Ishikawa (cell line): ENCODE results near the gene OSTF1.

ENCODE experiments used
- CEBPB ChIP-seq: IDR thresholded peaks from 2 replicates; pipeline ENCODE4 v1.6.1; 2012
- CREB1 ChIP-seq: IDR thresholded peaks from 2 replicates; pipeline ENCODE4 v1.6.1; 2012; ENCODE audit warnings: low read depth
- EGR1 ChIP-seq: IDR thresholded peaks from 2 replicates; pipeline ENCODE4 v1.6.1; 2012
- FOXM1 ChIP-seq: IDR thresholded peaks from 2 replicates; pipeline ENCODE4 v1.6.1; 2012; ENCODE audit warnings: low read depth, borderline replicate concordance
- MAX ChIP-seq: IDR thresholded peaks from 2 replicates; pipeline ENCODE4 v1.6.1; 2012
- NFIC ChIP-seq: IDR thresholded peaks from 2 replicates; pipeline ENCODE4 v1.6.1; 2012
- RAD21 ChIP-seq: IDR thresholded peaks from 2 replicates; pipeline ENCODE4 v1.6.1; 2012; ENCODE audit warnings: low read depth
- REST ChIP-seq: IDR thresholded peaks from 2 replicates; pipeline ENCODE4 v1.6.1; 2012; ENCODE audit warnings: low read depth, mild to moderate bottlenecking
- TAF1 ChIP-seq: IDR thresholded peaks from 2 replicates; pipeline ENCODE4 v1.6.1; 2012; ENCODE audit warnings: low read depth, mild to moderate bottlenecking
- TCF12 ChIP-seq: IDR thresholded peaks from 2 replicates; pipeline ENCODE4 v1.6.1; 2012; ENCODE audit warnings: low read depth
- TEAD4 ChIP-seq: IDR thresholded peaks from 2 replicates; pipeline ENCODE4 v1.6.1; 2012
- USF1 ChIP-seq: IDR thresholded peaks from 2 replicates; pipeline ENCODE4 v1.6.1; 2012
- YY1 ChIP-seq: IDR thresholded peaks from 2 replicates; pipeline ENCODE4 v1.6.1; 2012; ENCODE audit warnings: low read depth
- ZBTB7A ChIP-seq: IDR thresholded peaks from 2 replicates; pipeline ENCODE4 v1.6.1; 2012; ENCODE audit warnings: low read depth

The OSTF1 gene

GRCh38 chr9:75096796-75097195, 8.5 kb downstream of the OSTF1 start:
- TF ChIP-seq FOXM1: no peak
- TF ChIP-seq CEBPB: no peak
- no peak for TF ChIP-seq NFIC
- TF ChIP-seq ZBTB7A: no peak
- TF ChIP-seq TAF1: no peak
- TF ChIP-seq USF1: no peak
- TF ChIP-seq EGR1: no peak
- no peak for TF ChIP-seq TEAD4
- no peak for TF ChIP-seq CREB1
- TF ChIP-seq TCF12: no peak
- no peak for TF ChIP-seq RAD21
- no peak for TF ChIP-seq MAX

GRCh38 chr9:75101004-75101588, 12.8 kb downstream of the OSTF1 start:
- TF ChIP-seq EGR1: no peak
- TF ChIP-seq REST: no peak
- TF ChIP-seq FOXM1: no peak
- TF ChIP-seq TCF12: no peak
- TF ChIP-seq TAF1: no peak
- no peak for TF ChIP-seq RAD21
- TF ChIP-seq ZBTB7A: no peak
- no peak for TF ChIP-seq YY1
- TF ChIP-seq MAX: no peak

- TF ChIP-seq MAX: no peak
- no peak for TF ChIP-seq USF1
- TF ChIP-seq TCF12: no peak
- TF ChIP-seq FOXM1: no peak
- TF ChIP-seq ZBTB7A: no peak
- TF ChIP-seq CEBPB: no peak
- no peak for TF ChIP-seq REST
Observed at GRCh38 chr9:75102177-75102790, 14.0 kb downstream of the OSTF1 start.

- TF ChIP-seq USF1: no peak
- no peak for TF ChIP-seq RAD21
- TF ChIP-seq TEAD4: no peak
- TF ChIP-seq REST: no peak
- no peak for TF ChIP-seq FOXM1
- TF ChIP-seq EGR1: no peak
Observed at GRCh38 chr9:75104607-75105006, 16.3 kb downstream of the OSTF1 start.
